Hematopoietic multipotent progenitor cell treated with erythropoietin and hydrocortisone succinate and interleukin-3 and kit ligand, for 17 days (in vitro differentiated cells): ENCODE results near the gene SLC35B2.

ENCODE experiments used
- DNase-seq: peaks from one replicate; pipeline ENCODE4 v3.0.0-alpha.2; 2015; ENCODE audit warnings: low spot score

Gene SLC35B2

GRCh38 chr6:44221291-44221960 is 35.9 kb downstream of the SLC35B2 start:
- DNase-seq = peak; percentile 96

- DNase-seq = no peak
Measured at GRCh38 chr6:44220913-44221290, 36.4 kb downstream of the SLC35B2 start.

DNA sequence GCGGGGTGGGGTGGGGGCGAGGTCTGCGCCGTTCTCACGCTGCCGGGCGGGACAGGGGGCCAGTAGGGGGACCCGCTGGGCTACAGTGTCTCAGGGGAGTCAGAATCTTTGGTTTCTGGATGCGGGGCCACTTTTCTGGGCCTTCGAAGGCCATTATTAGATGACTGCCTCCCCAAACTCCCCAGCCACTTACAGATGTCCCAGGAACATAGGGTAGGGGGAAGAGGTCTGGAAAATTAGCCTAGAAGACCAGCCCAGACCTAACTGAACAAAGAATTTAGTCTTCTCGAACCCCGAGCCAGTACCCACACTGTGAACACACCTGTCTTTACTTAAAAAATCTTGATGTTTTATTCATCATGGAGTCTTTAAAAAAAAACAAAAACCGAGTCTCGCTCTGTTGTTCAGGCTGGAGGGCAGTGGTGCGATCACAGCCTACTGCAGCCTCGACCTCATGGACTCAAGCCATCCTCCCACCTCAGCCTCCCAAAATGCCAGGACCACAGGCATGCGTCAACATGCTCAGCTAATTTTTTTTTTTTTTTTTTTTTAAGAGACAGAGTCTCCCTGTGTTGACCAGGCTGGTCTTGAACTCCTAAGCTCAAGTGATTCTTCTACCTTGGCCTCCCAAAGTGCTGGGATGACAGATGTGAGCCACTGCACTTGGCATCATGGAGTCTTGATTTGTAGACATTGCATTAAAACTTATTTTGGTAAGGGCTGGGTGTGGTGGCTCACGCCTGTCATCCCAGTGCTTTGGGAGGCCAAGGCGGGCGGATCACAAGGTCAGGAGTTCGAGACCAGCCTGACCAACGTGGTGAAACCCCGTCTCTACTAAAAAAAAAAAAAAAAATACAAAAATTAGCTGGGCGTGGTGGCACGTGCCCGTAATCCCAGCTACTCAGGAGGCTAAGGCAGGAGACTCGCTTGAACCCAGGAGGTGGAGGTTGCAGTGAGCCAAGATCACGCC is 37.2 kb downstream of the SLC35B2 start:
- no peak for DNase-seq

GRCh38 chr6:44219053-44219814 is 38.1 kb downstream of the SLC35B2 start:
- DNase-seq = no peak

DNA sequence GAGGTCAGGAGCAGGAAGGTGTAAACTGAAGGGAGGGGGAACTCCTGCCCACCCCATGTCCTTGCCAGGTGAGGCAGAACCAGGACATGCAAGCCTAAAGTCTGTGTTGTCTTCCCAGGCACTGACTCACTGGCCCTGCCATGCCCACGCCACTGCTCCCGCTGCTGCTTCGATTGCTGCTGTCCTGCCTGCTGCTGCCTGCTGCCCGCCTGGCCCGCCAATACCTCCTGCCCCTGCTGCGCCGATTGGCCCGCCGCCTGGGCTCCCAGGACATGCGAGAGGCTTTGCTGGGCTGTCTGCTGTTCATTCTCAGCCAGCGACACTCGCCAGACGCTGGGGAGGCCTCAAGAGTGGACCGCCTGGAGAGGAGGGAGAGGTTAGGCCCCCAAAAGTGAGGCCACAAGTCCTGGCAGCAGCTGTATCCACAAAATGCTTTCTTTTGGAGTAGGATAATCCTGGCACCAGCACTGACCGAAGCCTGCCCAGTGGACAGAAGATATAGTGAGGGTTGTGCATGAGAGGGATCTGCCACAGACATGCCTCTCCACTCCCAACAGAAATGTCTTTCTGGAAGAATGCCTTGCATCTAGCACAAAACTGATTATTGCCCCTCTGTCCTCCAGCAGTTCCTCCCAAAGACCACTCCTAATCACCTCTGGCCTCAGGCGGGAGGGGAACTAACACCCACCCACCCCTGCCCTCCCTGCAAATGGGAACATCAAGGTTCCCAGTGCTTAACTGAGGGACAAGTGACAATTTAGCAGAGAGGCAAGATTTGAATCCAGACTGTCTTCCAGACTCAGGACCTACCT is 39.8 kb downstream of the SLC35B2 start:
- no peak for DNase-seq

- no peak for DNase-seq
Measured at GRCh38 chr6:44216677-44217331, 40.5 kb downstream of the SLC35B2 start, which contains the start of gene MYMX. Gene MYMX, plus strand, starts transcription at chr6:44216926. Its CDS starts 546 bp downstream, at chr6:44217472.

- no peak for DNase-seq
Measured at GRCh38 chr6:44214307-44214706, 43.0 kb downstream of the SLC35B2 start.

DNA sequence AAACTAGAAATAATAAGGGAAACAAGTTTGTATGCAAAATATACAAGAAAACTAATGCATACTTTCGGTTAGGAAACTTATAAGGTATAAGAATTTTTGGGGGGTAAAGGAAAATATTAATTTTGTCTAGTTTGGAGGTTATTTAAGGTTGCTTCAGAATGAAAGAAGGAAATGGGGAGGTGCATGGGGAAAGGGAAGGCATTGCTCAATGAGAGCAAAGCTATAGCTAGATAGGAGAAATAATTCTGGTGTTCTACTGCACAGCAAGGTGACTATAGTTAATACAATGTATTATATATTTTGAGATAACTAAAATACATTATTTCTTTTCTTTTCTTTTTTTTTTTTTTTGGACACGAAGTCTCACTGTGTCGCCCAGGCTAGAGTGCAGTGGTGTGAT is 46.0 kb downstream of the SLC35B2 start:
- no peak for DNase-seq

DNA sequence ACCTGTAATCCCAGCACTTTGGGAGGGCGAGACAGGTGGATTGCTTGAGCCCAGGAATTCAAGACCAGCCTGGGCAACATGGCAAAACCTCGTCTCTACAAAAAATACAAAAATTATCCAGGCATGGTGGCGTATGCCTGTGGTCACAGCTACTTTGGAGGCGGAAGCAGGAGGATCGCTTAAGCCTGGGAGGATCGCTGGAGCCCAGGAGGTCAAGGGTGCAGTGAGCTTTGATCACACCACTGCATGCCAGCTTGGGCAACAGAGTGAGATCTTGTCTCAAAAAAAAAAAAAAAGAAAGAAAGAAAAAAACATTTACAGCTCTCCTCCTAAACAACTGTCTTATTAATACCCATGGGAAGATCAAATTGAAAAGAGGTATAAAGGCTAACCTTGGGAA is 49.4 kb downstream of the SLC35B2 start:
- no peak for DNase-seq
